ENCODE data around the gene GALNT7. TPM values are rescaled to one million over a fixed set of nuclear protein-coding genes. Genes with fewer than 3 reads are reported as not detected.
"Not testable (repeated sequence)": the region's sequence is repeated elsewhere in the genome, so short reads cannot be mapped to it uniquely, and the experiment has no call there.

The GALNT7 gene, protein sequence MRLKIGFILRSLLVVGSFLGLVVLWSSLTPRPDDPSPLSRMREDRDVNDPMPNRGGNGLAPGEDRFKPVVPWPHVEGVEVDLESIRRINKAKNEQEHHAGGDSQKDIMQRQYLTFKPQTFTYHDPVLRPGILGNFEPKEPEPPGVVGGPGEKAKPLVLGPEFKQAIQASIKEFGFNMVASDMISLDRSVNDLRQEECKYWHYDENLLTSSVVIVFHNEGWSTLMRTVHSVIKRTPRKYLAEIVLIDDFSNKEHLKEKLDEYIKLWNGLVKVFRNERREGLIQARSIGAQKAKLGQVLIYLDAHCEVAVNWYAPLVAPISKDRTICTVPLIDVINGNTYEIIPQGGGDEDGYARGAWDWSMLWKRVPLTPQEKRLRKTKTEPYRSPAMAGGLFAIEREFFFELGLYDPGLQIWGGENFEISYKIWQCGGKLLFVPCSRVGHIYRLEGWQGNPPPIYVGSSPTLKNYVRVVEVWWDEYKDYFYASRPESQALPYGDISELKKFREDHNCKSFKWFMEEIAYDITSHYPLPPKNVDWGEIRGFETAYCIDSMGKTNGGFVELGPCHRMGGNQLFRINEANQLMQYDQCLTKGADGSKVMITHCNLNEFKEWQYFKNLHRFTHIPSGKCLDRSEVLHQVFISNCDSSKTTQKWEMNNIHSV
- 15.8 TPM for polyA plus RNA-seq (2013, experiment 1 of 2)
- polyA plus RNA-seq (2013, experiment 2 of 2): 16.6 TPM

DNA sequence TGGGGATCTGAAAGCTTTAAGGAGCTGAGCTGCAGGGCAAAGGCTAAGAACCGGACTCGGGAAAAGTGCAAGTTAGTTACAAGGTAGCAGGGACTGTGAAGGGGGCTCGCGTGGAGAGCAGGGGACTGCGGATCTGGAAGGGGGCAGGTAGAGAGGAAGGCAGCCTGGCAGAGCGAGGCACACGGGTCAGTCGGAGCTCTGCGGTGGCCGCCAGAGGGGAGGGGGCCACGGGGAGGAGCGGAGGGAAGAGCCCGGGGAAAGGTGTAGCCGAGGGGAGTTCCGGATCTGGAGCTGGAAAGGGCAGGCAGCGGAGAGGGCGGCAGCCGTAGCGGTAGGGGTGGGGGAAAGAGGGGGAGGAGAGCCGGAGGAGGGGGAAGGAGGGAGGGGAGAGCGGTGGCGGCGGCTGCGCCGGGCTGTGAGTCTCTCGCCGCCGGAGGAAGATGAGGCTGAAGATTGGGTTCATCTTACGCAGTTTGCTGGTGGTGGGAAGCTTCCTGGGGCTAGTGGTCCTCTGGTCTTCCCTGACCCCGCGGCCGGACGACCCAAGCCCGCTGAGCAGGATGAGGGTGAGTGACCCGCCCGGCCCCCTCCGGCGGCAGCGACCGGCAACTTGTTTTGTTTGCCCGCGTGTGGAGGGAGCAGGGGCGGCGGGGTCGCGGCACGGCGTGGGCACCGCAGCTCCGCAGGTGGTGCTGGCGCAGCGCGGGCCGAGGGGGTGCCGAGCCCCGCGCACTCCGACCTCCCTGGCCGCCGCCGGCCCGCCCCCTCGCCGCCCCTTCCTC is at the start of gene GALNT7:
Gene GALNT7 (plus strand): TSS at position 416 of the 782 bp plus-strand sequence. CDS start 25 bp downstream, at position 441.
- Histone ChIP-seq H3K18ac (ENCODE audit: low read length) (peak within 1 kb of the TSS; percentile 100), H2BK5ac (ENCODE audit: low read length) (peak within 1 kb of the TSS; percentile 96), H4K8ac (ENCODE audit: low read depth, low read length) (peak within 1 kb of the TSS; percentile 17), H3K4ac (ENCODE audit: low read length) (no peak within 1 kb of the TSS), H3K4me2 (ENCODE audit: insufficient read depth, low read length, poor library complexity, severe bottlenecking) (peak within 1 kb of the TSS; percentile 84), H2BK120ac (ENCODE audit: low read depth, low read length) (peak within 1 kb of the TSS; percentile 9), H3K23ac (ENCODE audit: low read depth, low read length, poor library complexity) (peak within 1 kb of the TSS; percentile 96), H2BK12ac (ENCODE audit: low read length) (peak within 1 kb of the TSS; percentile 90), H3K4me1 (ENCODE audit: control insufficient read depth in 2 of 2, insufficient read depth in 1 of 2, low read depth in 1 of 2, low read length in 2 of 2) (peaks cover 5 to 6% of the 10 kb centered on the region in 2 donors), H3K14ac (ENCODE audit: low read length) (peak within 1 kb of the TSS; percentile 89), H3K79me1 (ENCODE audit: low read depth, low read length) (peaks cover 4% of the 10 kb centered on the region), H2AK5ac (ENCODE audit: low read depth, low read length) (peak within 1 kb of the TSS; percentile 75), H3K36me3 (replicated peaks in 1 of 2; ENCODE audit: control insufficient read depth in 2 of 2, insufficient read depth in 2 of 2, low read length in 2 of 2) (peaks cover 0 to 4% of the 10 kb centered on the region in 2 donors), H3K27ac (replicated peaks; ENCODE audit: low read length) (peak within 1 kb of the TSS; percentile 99), H3K9me3 (replicated peaks in 1 of 2; ENCODE audit: control insufficient read depth in 2 of 2, insufficient read depth in 1 of 2, low read depth in 1 of 2, low read length in 2 of 2) (peaks cover 0 to 6% of the 10 kb centered on the region in 2 donors), H3K27me3 (ENCODE audit: control insufficient read depth in 3 of 3, insufficient read depth in 3 of 3, low read depth in 1 of 3, low read length in 3 of 3) (no peaks in the 10 kb centered on the region), H2AFZ (ENCODE audit: low read length) (peak within 1 kb of the TSS; percentile 97), H4K91ac (ENCODE audit: low read depth, low read length, poor library complexity) (peak within 1 kb of the TSS; percentile 53), H3K4me3 (ENCODE audit: low read length in 2 of 2) (peak within 1 kb of the TSS; percentile 75 to 93), H2BK15ac (ENCODE audit: low read length) (peak within 1 kb of the TSS; percentile 1), H3K9ac (ENCODE audit: low read depth, low read length, poor library complexity) (peak within 1 kb of the TSS; percentile 95)
- WGBS, 2 donors (ENCODE audit: extremely low coverage in 2 of 2, insufficient read length in 2 of 2, insufficient replicate concordance in 1 of 2): no CpG with 5 or more reads among the region's 64 CpGs
- DNase-seq (ENCODE audit: low spot score): peak; percentile 68

DNA sequence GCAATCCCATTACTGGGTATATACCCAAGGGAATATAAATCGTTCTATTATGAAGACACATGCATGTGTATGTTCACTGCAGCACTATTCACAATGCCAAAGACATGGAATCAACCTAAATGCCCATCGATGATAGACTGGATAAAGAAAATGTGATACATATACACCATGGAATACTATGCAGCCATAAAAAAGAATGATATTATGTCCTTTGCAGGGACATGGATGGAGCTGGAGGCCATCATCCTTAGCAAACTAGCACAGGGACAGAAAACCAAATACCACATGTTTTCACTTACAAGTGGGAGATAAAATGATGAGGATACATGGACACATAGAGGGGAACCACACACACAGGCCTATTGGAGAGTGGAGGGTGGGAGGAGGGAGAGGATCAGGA is 49.8 kb upstream of the GALNT7 start:
- no CpG with 5 or more reads among the region's 2 CpGs for WGBS, 2 donors (ENCODE audit: extremely low coverage in 2 of 2, insufficient read length in 2 of 2, insufficient replicate concordance in 1 of 2)
- DNase-seq (ENCODE audit: low spot score): not testable (repeated sequence)

DNA sequence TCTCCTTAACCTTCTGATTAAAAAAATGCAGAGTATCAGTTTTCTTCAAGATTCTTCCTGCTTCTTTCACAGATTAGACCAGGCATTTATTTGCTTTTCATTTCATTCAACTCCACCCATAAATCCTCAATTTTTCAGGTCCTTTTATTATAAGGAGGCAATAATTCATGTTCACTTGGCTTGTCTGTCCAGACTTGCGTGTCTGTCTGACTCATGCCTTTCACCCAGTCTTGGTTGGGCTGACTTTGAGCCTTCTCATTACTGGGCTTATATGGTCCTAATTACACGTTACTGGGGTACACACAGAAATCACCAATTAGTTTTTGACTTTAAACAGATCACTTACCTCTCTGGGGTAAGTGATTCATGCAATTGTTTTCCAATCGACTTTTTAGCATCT is 48.8 kb upstream of the GALNT7 start:
- no peak overlapping the region for H2BK15ac ChIP-seq (ENCODE audit: low read length)
- WGBS, 2 donors (ENCODE audit: extremely low coverage in 2 of 2, insufficient read length in 2 of 2, insufficient replicate concordance in 1 of 2): no CpG with 5 or more reads among the region's 3 CpGs
- no peaks in the 10 kb centered on the region for H3K27me3 ChIP-seq (ENCODE audit: control insufficient read depth in 3 of 3, insufficient read depth in 3 of 3, low read depth in 1 of 3, low read length in 3 of 3)

More for the DNA sequence above, 49.8 kb upstream of the GALNT7 start:
- H3K9ac ChIP-seq (ENCODE audit: low read depth, low read length, poor library complexity); H3K4ac ChIP-seq (ENCODE audit: low read length); H3K27me3 ChIP-seq (ENCODE audit: control insufficient read depth in 3 of 3, insufficient read depth in 3 of 3, low read depth in 1 of 3, low read length in 3 of 3); H2BK15ac ChIP-seq (ENCODE audit: low read length); H3K4me1 ChIP-seq (ENCODE audit: control insufficient read depth in 2 of 2, insufficient read depth in 1 of 2, low read depth in 1 of 2, low read length in 2 of 2); H3K79me1 ChIP-seq (ENCODE audit: low read depth, low read length); H2BK120ac ChIP-seq (ENCODE audit: low read depth, low read length); H2BK12ac ChIP-seq (ENCODE audit: low read length); H3K36me3 ChIP-seq (replicated peaks in 1 of 2; ENCODE audit: control insufficient read depth in 2 of 2, insufficient read depth in 2 of 2, low read length in 2 of 2); H2AFZ ChIP-seq (ENCODE audit: low read length); H3K4me2 ChIP-seq (ENCODE audit: insufficient read depth, low read length, poor library complexity, severe bottlenecking); H3K14ac ChIP-seq (ENCODE audit: low read length); H3K27ac ChIP-seq (replicated peaks; ENCODE audit: low read length); H3K9me3 ChIP-seq (replicated peaks in 1 of 2; ENCODE audit: control insufficient read depth in 2 of 2, insufficient read depth in 1 of 2, low read depth in 1 of 2, low read length in 2 of 2); H2BK5ac ChIP-seq (ENCODE audit: low read length); H4K91ac ChIP-seq (ENCODE audit: low read depth, low read length, poor library complexity); H4K8ac ChIP-seq (ENCODE audit: low read depth, low read length); H3K18ac ChIP-seq (ENCODE audit: low read length); H3K4me3 ChIP-seq (ENCODE audit: low read length in 2 of 2); H2AK5ac ChIP-seq (ENCODE audit: low read depth, low read length); H3K23ac ChIP-seq (ENCODE audit: low read depth, low read length, poor library complexity): not testable (repeated sequence)

More for the DNA sequence above, 48.8 kb upstream of the GALNT7 start:
- no peak overlapping the region for H3K27ac ChIP-seq (replicated peaks; ENCODE audit: low read length)
- no peaks in the 10 kb centered on the region for H3K79me1 ChIP-seq (ENCODE audit: low read depth, low read length)
- no peak overlapping the region for H3K9ac ChIP-seq (ENCODE audit: low read depth, low read length, poor library complexity)
- no peak overlapping the region for H3K4ac ChIP-seq (ENCODE audit: low read length)
- H2BK5ac ChIP-seq (ENCODE audit: low read length): no peak overlapping the region
- DNase-seq (ENCODE audit: low spot score): no peak
- H2BK120ac ChIP-seq (ENCODE audit: low read depth, low read length): no peak overlapping the region
- H3K4me2 ChIP-seq (ENCODE audit: insufficient read depth, low read length, poor library complexity, severe bottlenecking): no peak overlapping the region
- H2AK5ac ChIP-seq (ENCODE audit: low read depth, low read length): no peak overlapping the region
- no peak overlapping the region for H3K14ac ChIP-seq (ENCODE audit: low read length)
- H3K18ac ChIP-seq (ENCODE audit: low read length): no peak overlapping the region
- no peak overlapping the region for H4K91ac ChIP-seq (ENCODE audit: low read depth, low read length, poor library complexity)
- H3K4me1 ChIP-seq (ENCODE audit: control insufficient read depth in 2 of 2, insufficient read depth in 1 of 2, low read depth in 1 of 2, low read length in 2 of 2): no peaks in the 10 kb centered on the region
- no peak overlapping the region for H4K8ac ChIP-seq (ENCODE audit: low read depth, low read length)
- no peak overlapping the region for H2BK12ac ChIP-seq (ENCODE audit: low read length)
- H3K36me3 ChIP-seq (replicated peaks in 1 of 2; ENCODE audit: control insufficient read depth in 2 of 2, insufficient read depth in 2 of 2, low read length in 2 of 2): no peaks in the 10 kb centered on the region
- no peak overlapping the region for H3K4me3 ChIP-seq (ENCODE audit: low read length in 2 of 2)
- H2AFZ ChIP-seq (ENCODE audit: low read length): no peak overlapping the region
- H3K23ac ChIP-seq (ENCODE audit: low read depth, low read length, poor library complexity): no peak overlapping the region
- peaks cover 0 to 1% of the 10 kb centered on the region in 2 donors for H3K9me3 ChIP-seq (replicated peaks in 1 of 2; ENCODE audit: control insufficient read depth in 2 of 2, insufficient read depth in 1 of 2, low read depth in 1 of 2, low read length in 2 of 2)

Data from neuronal stem cell (in vitro differentiated cells).